K562 (cell line): ENCODE results near the gene EYA3. TPM values are rescaled to one million over a fixed set of nuclear protein-coding genes. Genes with fewer than 3 reads are reported as not detected.

Experiments
- COPS2 ChIP-seq: fragments of 450-650 bp; conservative IDR thresholded peaks from 2 replicates; pipeline ENCODE4 v1.6.1; 2016; ENCODE audit warnings: mild to moderate bottlenecking, moderate library complexity
- ETV6 ChIP-seq, 3 experiments: fragments of 150-350 bp in 1 of 3; sonication (generic) in 1 of 3; formaldehyde crosslinking in 1 of 3; IDR thresholded peaks; 2 replicates each; pipeline versions ENCODE4 v1.6.1 to v1.8.0; 2014 to 2022; ENCODE audit warnings: borderline replicate concordance in 2 of 3, low read depth in 2 of 3, antibody characterized with exemption in 1 of 3, low read length in 1 of 3, mild to moderate bottlenecking in 1 of 3, missing genetic modification reagents in 1 of 3
- FOXK1 ChIP-seq: sonication (generic); formaldehyde crosslinking; IDR thresholded peaks from 2 replicates; pipeline ENCODE4 v1.8.0; 2022; ENCODE audit warnings: missing genetic modification reagents, mild to moderate bottlenecking, borderline replicate concordance
- GABPB2 ChIP-seq: fragments of 250-450 bp; sonication (Bioruptor Pico); conservative IDR thresholded peaks from 2 replicates; pipeline ENCODE4 v1.5.1; 2021; ENCODE audit warnings: mild to moderate bottlenecking
- HMBOX1 ChIP-seq: sonication (generic); IDR thresholded peaks from 2 replicates; pipeline ENCODE4 v1.6.1; 2016
- HMG20B ChIP-seq: fragments of 250-450 bp; sonication (Bioruptor Pico); IDR thresholded peaks from 2 replicates; pipeline ENCODE4 v1.5.0; 2021; ENCODE audit warnings: mild to moderate bottlenecking
- HNRNPL ChIP-seq: fragments of 200-400 bp; formaldehyde crosslinking; IDR thresholded peaks from 2 replicates; pipeline ENCODE4 v1.6.1; 2017; ENCODE audit warnings: low read depth, mild to moderate bottlenecking, low read length
- KLF16 ChIP-seq: IDR thresholded peaks from 2 replicates; pipeline ENCODE4 v1.6.1; 2016; ENCODE audit warnings: antibody characterized with exemption
- MNT ChIP-seq, 2 experiments: fragments of 450-650 bp; conservative IDR thresholded peaks; 2 replicates each; pipeline ENCODE4 v1.6.1; 2017; ENCODE audit warnings: mild to moderate bottlenecking in 2 of 2, moderate library complexity in 2 of 2
- MTA2 ChIP-seq: fragments of 450-650 bp; IDR thresholded peaks from 2 replicates; pipeline ENCODE4 v1.6.1; 2016; ENCODE audit warnings: low read depth
- NCOA1 ChIP-seq: fragments of 450-650 bp; IDR thresholded peaks from 2 replicates; pipeline ENCODE4 v1.6.1; 2016; ENCODE audit warnings: low read depth
- POLR2A ChIP-seq: fragments of 450-650 bp; conservative IDR thresholded peaks from 2 replicates; pipeline ENCODE4 v1.6.1; 2016
- POLR2H ChIP-seq: IDR thresholded peaks from 2 replicates; pipeline ENCODE4 v1.6.1; 2016; ENCODE audit warnings: missing genetic modification characterization, low read depth, mild to moderate bottlenecking, control low read depth, missing compliant biosample characterization, moderate library complexity
- RUNX1 ChIP-seq: sonication (generic); IDR thresholded peaks from 2 replicates; pipeline ENCODE4 v1.6.1; 2016; ENCODE audit warnings: antibody characterized with exemption, low read depth
- SPI1 ChIP-seq: IDR thresholded peaks from 2 replicates; pipeline ENCODE4 v1.6.1; 2011; ENCODE audit warnings: low read depth, low read length, control low read depth, borderline replicate concordance
- ZBTB1 ChIP-seq: sonication (generic); formaldehyde crosslinking; IDR thresholded peaks from 2 replicates; pipeline ENCODE4 v1.8.1; 2023; ENCODE audit warnings: missing genetic modification reagents, low read depth, mild to moderate bottlenecking, borderline replicate concordance
- ZBTB34 ChIP-seq: fragments of 250-450 bp; sonication (Bioruptor Pico); IDR thresholded peaks from 2 replicates; pipeline ENCODE4 v1.8.0; 2021; ENCODE audit warnings: mild to moderate bottlenecking, moderate library complexity
- ZBTB43 ChIP-seq: sonication (generic); formaldehyde crosslinking; IDR thresholded peaks from 2 replicates; pipeline ENCODE4 v1.8.0; 2023; ENCODE audit warnings: mild to moderate bottlenecking, missing genetic modification reagents
- ZFP36 ChIP-seq: fragments of 150-350 bp; IDR thresholded peaks from 2 replicates; pipeline ENCODE4 v1.6.1; 2018; ENCODE audit warnings: low read length, low read depth; ENCODE audit not compliant: partially characterized antibody
- ZKSCAN8 ChIP-seq: fragments of 200-800 bp; sonication (Bioruptor generic); IDR thresholded peaks from 2 replicates; pipeline ENCODE4 v1.6.1; 2016; ENCODE audit warnings: missing genetic modification characterization, missing compliant biosample characterization
- ZNF354B ChIP-seq: fragments of 250-450 bp; sonication (Bioruptor Pico); IDR thresholded peaks from 2 replicates; pipeline ENCODE4 v1.4.0; 2020
- ZNF695 ChIP-seq: fragments of 450-650 bp; formaldehyde crosslinking; IDR thresholded peaks from 2 replicates; pipeline ENCODE4 v1.4.0; 2020; ENCODE audit warnings: mild to moderate bottlenecking, moderate library complexity
- polyA plus RNA-seq, 8 experiments: library from polyadenylated mRNA; depleted of rRNA in 4 of 8; stranded (reverse) in 5 of 8; unstranded in 3 of 8; fragments of >200 nt; fragmentation: Nextera tagmentation in 2 of 8; fragmentation: Illumina TruSeq in 1 of 8; extraction: Ambion mirVana in 2 of 8; extraction: Trizol in 1 of 8; gene quantifications; 2 replicates each; pipeline versions ENCODE4 v1.2.1 to v1.2.3, GENCODE V29; 2011 to 2014; ENCODE audit warnings: inconsistent platforms in 1 of 8, missing spikeins in 1 of 8
- total RNA-seq, 7 experiments: library from RNA; depleted of rRNA in 6 of 7; stranded (reverse); fragments of >200 nt in 6 of 7; fragmentation: Illumina TruSeq in 2 of 7; extraction: Trizol in 2 of 7; gene quantifications; 2 replicates each; pipeline versions ENCODE4 v1.2.1 to v1.2.3, GENCODE V29; 2011 to 2021; ENCODE audit warnings: low replicate concordance in 1 of 7

EYA3 gene
- total and polyA plus RNA-seq, 9 of the 15 experiments (the other 6 are each of a cell fraction or from before 2014, with no cell fraction given), result 21.7 to 64.0 (median 43.6) TPM

- TF ChIP-seq ZBTB34 (no peak), HMG20B (CRISPR knock-in tag) (no peak), POLR2H (tag) (no peak), NCOA1 (no peak), MNT (conservative IDR thresholded peaks at IDR 0.05) (no peak), POLR2A (no peak), ZFP36 (no peak), COPS2 (no peak), ZBTB1 (CRISPR knock-in tag) (no peak), ZKSCAN8 (CRISPR knock-in tag) (no peak), HNRNPL (no peak), HMBOX1 (peak; percentile 99), ZBTB43 (CRISPR knock-in tag) (0 out of 2 replicates have a peak, but pooled peaks have one; percentile 55), MTA2 (no peak), SPI1 (peak; percentile 47; the same call in 1 of the 2 replicates), ZNF695 (no peak), RUNX1 (no peak), GABPB2 (CRISPR knock-in tag) (no peak), ETV6 (IDR thresholded peaks at IDR 0.05; ENCODE audit: borderline replicate concordance in 1 of 2, low read depth in 2 of 2, low read length in 1 of 2) (no peak), ETV6 (CRISPR knock-in tag; IDR thresholded peaks at IDR 0.05; ENCODE audit: borderline replicate concordance) (no peak), ZNF354B (CRISPR knock-in tag) (no peak), FOXK1 (CRISPR knock-in tag) (peak; percentile 75), KLF16 (no peak)
Observed at GRCh38 chr1:28135371-28136168, 47.2 kb upstream of the EYA3 start (continued).
